Measurements from ENCODE around the gene AFTPH.

The AFTPH gene

DNA sequence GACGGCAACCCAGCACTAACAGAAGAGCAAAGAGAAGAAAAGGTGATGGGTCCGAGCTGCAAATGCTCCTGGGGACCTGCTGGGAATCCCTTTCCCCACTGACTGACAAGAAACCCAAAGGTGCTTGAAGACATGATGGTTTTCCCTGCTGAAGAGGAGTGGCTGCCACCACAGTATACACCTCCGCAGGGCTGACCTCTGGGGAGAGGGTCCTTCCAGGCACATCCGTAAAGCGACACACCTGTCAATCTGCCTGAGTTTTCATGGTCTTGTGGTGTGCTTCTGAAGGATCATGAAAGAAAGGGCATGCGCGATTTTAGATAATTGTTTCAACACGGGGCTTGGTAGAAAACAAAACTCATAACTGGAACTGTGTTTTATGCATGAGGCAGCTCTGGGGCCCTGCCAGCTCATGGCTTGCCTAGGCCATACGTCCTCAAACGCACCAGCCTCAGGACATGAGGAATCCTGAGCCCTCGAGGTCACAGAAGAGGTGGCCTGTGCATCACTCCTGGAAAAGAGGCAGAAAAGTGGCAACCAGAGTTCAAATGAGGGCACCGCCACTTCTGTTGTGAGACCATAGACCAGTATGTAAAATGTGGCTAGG lies 77.8 kb downstream of the AFTPH start:
- TF ChIP-seq, protein P1, sequence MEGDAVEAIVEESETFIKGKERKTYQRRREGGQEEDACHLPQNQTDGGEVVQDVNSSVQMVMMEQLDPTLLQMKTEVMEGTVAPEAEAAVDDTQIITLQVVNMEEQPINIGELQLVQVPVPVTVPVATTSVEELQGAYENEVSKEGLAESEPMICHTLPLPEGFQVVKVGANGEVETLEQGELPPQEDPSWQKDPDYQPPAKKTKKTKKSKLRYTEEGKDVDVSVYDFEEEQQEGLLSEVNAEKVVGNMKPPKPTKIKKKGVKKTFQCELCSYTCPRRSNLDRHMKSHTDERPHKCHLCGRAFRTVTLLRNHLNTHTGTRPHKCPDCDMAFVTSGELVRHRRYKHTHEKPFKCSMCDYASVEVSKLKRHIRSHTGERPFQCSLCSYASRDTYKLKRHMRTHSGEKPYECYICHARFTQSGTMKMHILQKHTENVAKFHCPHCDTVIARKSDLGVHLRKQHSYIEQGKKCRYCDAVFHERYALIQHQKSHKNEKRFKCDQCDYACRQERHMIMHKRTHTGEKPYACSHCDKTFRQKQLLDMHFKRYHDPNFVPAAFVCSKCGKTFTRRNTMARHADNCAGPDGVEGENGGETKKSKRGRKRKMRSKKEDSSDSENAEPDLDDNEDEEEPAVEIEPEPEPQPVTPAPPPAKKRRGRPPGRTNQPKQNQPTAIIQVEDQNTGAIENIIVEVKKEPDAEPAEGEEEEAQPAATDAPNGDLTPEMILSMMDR (IDR thresholded peaks at IDR 0.05; ENCODE audit: low read depth, low read length, missing control alignments) = no peak
- no peak for DNase-seq (ENCODE audit: extremely low read depth, low read depth)

DNA sequence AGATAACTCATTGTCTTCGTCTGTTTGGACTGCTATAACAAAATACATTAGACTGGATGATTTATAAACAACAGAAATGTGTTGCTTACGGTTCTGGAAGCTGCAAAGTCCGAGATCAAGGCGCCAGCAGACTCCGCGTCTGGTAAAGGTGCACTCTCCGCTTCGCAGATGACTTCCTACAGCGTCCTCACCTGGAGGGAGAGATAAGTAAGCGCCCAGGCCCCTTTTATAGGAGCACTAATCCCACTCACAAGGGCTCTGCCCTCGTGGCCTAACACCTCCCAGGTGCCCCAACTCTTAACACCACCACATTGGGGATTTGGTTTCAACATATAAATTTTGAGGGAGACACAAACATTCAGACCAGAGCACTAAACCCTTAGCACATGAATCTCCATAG lies 78.3 kb downstream of the AFTPH start:
- DNase-seq (ENCODE audit: extremely low read depth, low read depth) = no peak
- H3K4me3 ChIP-seq (replicated peaks; ENCODE audit: low read depth, low read length) = no peak overlapping the region
- TF ChIP-seq, protein P1 (IDR thresholded peaks at IDR 0.05; ENCODE audit: low read depth, low read length, missing control alignments) = no peak

More for the DNA sequence above, 77.8 kb downstream of the AFTPH start:
- H3K4me3 ChIP-seq (replicated peaks; ENCODE audit: low read depth, low read length) = no peak overlapping the region

DNA sequence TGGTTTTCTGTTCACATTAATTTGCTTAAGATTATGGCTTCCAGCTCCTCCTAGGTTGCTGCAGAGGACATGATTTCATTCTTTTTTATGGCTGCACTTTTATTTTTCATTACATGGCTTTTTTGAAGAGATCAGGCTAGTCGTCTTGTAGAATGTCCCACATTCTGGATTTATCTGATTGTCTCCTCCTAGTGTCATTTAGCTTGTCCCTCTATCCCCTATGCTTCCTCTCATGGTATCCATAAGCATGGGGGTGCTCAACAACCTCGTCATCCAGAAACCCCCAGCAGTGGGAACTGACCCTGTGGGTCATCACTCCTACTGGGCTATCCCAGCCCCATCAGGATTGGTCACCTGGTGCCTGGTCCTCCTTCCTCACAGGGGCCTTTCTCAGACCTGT lies 80.0 kb downstream of the AFTPH start:
- TF ChIP-seq, protein P1 (IDR thresholded peaks at IDR 0.05; ENCODE audit: low read depth, low read length, missing control alignments) = no peak
- no peak for DNase-seq (ENCODE audit: extremely low read depth, low read depth)
- no peak overlapping the region for H3K4me3 ChIP-seq (replicated peaks; ENCODE audit: low read depth, low read length)

DNA sequence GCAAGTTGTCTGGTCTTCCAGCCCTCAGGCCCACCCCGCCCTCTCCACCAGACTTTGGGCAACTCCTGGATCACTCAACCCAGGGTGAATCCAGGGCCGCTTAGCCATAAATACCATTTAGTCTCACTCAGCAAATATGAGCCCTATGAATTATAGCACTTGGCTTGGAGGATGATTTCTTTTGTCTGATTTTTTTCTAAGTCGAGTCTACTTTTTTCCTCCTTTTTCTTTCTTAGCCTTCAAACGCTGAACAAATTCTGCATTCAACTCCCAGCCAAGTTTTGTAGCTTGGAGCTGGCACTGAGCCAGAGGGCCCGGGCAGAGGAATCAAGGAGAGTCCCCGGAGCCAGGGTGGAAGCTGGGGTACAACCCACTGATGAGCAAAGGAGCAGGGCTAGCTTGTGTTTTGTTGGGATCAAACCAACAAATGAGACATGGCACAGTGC lies 80.9 kb downstream of the AFTPH start:
- no peak overlapping the region for H3K4me3 ChIP-seq (replicated peaks; ENCODE audit: low read depth, low read length)
- TF ChIP-seq, protein P1 (IDR thresholded peaks at IDR 0.05; ENCODE audit: low read depth, low read length, missing control alignments) = no peak
- no peak for DNase-seq (ENCODE audit: extremely low read depth, low read depth)

DNA sequence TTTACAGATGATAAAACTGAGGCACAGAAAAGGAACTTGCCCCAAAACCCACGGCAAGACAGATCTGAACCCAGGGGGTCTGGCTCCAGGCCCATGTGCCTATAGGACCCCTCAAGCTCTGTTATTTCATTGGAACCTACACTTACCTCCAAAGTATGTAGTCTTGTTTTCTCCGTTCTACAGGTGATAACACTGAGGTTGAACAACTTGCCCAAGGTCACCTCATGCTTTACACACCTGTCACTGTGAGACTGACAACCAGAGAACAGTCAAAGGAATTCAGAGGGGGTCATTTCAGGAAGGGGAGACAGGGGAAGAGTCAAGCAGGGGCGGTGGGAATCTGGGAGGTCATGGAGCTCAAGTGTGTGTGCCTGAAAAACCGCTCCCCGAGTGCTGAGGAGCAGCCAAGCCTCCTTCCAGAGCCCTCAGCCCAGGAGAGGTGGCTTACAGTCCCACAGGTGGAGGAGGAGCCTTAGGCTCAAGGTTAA lies 81.9 kb downstream of the AFTPH start:
- no peak overlapping the region for H3K4me3 ChIP-seq (replicated peaks; ENCODE audit: low read depth, low read length)
- TF ChIP-seq, protein P1 (IDR thresholded peaks at IDR 0.05; ENCODE audit: low read depth, low read length, missing control alignments) = no peak
- DNase-seq (ENCODE audit: extremely low read depth, low read depth) = no peak

DNA sequence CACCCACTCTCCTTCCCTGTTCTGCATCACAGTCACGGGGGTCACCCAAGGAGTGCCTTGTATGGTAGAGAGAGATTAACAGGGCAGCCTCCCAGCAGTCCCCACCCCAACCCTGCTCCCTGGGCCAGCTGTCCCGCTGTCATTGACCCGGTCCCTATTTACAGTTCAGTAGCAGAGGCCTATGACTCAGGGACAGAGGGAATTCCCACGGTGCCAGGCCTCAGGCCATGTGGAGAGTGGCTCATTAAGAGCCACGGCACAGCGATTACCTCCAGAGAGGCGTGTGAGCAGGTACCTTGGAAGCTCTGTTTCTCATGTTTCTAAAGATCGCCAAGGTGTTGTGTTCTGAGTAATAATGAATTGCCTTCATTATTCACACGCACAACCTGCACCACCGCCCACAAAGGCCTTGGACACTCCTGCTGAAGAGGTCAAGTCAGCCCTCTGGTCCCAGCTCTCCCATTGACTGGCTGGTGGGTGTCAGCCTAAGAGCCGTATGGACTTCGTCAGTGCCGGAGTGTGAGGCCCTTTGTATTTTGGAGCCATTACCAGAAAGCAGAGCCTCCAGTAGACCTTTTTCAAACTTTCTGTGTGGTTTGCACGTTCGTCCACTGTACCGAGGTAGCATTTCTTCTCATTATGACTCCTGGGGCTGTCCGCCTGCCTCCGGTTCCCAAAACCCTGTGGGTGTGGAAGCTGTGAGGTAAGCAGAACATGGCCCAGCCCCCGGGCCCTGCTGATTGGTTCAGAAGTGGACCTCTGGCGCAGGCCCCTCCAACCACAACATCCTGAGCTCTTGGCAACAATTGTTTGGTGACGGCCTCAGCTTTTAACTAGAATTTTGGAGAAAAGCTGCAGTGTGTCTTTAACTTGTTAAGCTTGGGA lies 82.6 kb downstream of the AFTPH start:
- TF ChIP-seq, protein P1 (IDR thresholded peaks at IDR 0.05; ENCODE audit: low read depth, low read length, missing control alignments) = no peak
- DNase-seq (ENCODE audit: extremely low read depth, low read depth) = no peak
- H3K4me3 ChIP-seq (replicated peaks; ENCODE audit: low read depth, low read length) = no peak overlapping the region
